Hematopoietic multipotent progenitor cell treated with erythropoietin and hydrocortisone succinate and interleukin-3 and kit ligand, for 17 days (in vitro differentiated cells): ENCODE measurements around the gene ANKRD49.

Source experiments
- DNase-seq: peaks from one replicate; pipeline ENCODE4 v3.0.0-alpha.2; 2015; ENCODE audit warnings: low spot score

ANKRD49 gene

DNA sequence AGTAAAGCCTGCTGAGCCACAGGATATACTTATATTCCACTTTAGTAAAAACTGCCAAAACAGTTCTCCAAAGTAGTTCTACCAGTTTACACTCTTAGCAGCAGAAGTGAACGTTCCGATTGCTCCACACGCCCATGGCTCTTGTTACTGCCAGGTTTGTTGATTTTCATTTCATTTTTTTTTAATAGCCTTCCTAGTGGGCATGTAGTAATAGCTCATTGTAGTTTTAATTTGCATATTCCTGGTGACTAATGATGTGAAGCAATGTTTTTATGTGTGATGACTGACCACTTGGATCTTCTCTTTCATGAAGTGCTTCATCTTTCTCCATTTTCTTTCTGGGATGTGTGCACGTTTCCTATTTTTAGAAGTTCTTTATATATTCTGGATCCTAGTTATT lies 13.7 kb downstream of the ANKRD49 start:
- DNase-seq, result no peak

DNA sequence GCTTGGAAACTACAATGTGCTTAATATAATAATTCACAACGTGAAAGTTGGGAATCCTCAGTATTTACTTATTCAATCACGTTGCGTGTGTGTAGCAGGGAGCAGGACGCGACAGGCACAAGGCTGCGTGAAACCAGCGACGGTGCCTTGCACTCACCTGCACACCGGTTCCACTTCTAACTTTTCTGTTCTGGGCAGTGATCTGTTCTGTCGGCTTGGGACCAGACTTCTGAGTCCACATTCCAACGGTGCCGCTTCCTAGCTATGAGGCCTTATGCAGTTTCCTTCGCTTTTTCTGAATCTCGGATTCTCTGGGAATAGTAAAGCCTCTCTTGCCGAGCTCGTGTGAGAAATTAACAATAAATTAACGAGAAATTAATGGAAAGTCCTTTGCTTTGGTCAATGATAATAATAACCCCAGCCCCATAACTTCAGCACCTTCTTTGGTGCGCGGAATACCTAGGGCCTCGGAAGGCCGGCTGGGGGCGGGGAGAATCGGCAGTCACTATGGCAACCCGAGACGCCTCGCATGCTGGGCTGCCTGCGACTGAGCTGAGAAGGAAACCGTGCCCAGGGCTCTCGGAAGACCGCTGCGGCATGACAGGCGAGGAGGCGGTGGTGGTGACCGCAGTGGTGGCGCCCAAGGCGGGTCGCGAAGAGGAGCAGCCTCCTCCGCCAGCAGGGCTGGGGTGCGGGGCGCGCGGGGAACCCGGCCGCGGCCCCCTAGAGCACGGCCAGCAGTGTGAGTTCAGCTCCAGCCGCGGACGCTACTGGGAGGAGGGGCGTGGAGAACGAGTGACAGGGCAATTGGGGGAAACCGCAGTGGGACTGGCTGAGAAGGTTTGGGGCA lies 18.4 kb downstream of the ANKRD49 start, which contains the start of gene C11orf97:
Gene C11orf97 (plus strand): TSS at position 530 of the 850 bp plus-strand sequence. CDS start 68 bp downstream, at position 598.
- DNase-seq, result no peak

DNA sequence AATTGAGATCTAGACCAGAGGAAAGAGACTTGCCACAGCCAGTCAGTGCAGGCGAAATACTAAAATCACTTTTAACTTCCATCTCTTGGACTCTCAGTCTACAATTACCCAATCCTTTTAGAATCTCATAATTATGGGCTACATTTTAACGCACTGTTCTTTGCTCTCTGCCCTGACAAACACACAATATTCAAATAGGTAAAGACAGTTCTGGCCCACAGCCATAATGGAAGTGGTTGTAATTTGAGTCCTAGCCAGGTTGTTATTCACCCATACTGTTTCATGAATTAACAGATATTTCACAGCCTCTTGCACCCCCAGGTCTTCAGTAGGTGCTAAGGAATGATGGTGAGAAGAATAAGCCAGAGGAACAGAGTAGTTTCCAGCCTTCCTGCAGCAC lies 19.3 kb downstream of the ANKRD49 start:
- DNase-seq, result no peak

DNA sequence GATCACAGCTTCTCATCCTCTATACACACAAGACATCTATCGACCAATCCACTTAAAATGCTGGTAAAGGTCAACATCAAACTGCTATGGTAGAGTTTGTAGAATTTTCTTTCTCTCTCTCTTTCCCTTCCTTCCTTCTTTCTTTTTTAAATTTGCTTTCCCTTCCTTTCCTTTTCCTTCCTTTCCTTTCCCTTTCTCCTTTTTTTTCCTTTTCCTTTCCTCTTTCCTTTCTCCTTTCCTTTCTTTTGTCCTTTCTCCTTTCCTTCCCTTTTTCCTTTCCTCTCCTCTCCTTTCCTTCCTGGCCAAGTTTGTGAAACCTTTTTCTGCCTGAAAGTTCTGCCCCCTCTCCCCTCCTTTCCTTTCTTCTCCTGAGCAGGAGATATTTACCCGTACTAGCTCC lies 21.6 kb downstream of the ANKRD49 start:
- DNase-seq, result no peak

DNA sequence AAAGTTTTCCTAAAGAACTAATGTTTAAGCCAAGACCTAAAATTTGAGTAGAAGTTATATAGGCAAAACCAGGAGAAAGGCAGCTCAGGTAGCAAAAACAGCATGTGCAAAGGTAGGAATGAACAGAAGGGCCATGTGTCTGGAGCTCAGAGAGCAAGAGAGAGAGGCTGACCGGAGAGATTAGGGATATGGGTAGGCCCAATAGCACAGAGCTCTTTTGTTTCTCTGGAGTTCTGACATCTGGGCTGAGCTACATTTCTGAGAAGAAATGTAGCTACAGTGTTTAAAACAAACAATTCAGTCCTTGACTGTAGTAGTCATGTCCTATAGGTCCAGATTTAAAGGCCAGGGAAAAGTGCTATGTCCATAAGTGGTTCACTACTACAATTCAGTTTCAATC lies 22.9 kb downstream of the ANKRD49 start:
- DNase-seq, result no peak

DNA sequence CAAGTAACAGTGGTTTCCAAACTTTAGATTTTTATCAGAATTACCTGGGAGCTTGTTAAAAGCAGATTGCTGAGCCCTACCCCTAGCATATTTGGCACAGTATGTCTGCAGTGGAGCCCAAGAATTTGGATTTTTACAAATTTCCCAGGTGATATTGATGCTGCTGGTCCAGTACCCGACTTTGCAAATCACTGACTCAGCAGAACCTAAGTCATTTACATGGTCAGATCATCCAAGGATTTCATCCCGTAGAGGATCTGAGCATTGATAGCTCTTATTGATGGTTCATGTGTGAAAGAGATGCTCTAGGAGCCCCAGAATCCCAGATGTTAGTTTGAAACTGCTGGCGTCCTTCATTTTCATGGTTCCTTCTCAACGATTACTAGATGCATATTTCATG lies 24.5 kb downstream of the ANKRD49 start:
- no peak for DNase-seq

DNA sequence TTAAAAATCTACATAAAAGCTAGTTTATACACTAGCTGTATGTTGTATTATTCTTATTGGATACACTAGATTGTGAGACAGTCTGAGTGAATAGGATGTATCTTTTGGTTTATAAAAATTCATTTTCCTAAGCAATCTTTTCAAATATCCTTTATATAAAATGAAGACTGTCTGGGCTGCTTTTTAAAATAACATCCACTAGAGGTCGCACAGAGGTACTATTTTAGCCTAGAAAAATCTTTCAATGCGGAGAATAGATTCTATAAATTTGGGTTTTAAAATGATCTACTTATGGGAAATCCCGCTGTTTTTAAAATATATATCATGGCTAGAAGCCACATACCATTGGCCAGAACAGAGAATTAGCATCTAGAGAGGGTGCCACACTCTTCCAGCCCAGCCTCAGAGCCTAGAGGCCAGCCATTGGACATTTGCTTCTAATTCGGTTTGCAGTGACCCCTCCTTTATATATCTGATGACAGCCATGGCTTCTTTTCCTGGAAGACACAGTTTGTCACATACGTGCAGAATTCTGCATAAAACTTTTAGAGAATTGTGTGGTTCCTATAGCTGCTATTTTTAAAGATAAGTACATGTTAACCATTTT lies 25.8 kb downstream of the ANKRD49 start:
- DNase-seq, result peak; percentile 21

DNA sequence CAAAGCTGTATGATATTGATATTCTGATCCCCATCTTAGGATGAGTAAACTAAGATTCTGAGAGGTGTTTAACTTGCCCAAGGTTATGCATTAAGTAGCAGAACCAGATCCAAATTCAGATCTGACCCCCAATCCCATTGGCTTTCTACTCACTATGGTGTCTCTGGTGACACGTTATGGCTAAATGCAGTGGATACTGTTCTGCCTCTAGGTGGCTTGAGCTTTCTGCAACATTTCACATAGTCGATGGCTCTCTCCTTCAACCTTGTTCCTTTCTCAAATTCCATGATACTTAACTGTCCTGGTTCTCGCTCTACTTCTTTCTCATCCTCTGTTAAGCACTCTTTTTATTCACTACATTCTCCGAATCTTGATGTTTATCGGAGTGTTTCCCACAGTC lies 27.9 kb downstream of the ANKRD49 start:
- no peak for DNase-seq

DNA sequence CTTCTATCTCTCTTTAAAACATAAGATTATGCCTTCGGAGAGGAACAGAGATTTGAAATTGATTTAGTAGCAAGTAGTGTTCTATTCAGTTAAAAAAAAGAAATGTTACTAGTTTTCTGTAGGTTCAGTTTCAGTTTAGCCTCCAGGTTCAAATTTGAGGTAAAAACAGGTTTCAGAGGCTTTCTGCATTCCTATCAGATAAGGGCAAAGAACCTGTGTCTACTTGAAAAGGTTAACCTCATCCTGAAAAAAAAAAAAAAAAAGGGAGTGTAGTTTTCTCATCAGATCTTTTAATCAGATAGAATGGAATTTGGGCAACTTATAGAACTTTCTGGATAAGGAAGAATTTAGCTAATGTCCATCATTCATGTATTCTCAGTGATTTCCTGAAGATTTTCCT lies 30.6 kb downstream of the ANKRD49 start:
- no peak for DNase-seq

DNA sequence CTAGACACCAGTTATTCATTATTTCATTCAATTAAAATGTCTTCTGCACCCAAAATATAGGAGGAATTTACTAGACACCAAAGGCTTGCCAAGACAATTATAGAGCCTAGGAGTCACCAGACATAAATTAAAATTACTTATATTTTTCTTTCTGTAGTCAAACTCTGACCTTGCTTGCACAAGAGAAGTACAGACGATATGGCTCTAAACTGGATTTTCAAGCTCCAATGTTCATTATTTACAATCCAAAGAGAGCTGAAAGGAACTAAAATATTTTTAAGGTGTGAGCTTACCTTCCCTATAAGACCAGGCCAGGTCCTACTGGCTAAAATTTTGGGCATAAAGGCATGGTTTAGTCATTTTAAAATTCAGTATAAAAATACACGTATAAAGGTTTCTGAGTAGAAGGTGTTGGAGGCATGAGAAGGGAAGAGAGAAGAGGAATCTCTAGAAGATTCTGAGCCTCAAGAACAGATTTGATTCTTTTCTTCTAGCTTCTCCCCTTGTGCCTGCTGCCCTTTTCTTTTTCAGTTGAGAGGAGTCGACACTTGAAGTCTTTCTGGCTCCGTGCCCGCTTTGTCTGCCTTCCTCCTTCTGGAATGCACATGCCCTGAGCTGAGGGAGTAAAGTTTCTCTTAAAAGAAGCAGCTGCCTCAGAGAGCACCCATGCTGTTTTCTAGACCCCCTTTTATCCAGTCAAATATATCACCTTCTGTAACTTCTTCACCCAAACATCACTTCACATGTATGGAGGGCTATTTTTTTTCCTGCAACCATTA lies 32.0 kb downstream of the ANKRD49 start:
- no peak for DNase-seq

DNA sequence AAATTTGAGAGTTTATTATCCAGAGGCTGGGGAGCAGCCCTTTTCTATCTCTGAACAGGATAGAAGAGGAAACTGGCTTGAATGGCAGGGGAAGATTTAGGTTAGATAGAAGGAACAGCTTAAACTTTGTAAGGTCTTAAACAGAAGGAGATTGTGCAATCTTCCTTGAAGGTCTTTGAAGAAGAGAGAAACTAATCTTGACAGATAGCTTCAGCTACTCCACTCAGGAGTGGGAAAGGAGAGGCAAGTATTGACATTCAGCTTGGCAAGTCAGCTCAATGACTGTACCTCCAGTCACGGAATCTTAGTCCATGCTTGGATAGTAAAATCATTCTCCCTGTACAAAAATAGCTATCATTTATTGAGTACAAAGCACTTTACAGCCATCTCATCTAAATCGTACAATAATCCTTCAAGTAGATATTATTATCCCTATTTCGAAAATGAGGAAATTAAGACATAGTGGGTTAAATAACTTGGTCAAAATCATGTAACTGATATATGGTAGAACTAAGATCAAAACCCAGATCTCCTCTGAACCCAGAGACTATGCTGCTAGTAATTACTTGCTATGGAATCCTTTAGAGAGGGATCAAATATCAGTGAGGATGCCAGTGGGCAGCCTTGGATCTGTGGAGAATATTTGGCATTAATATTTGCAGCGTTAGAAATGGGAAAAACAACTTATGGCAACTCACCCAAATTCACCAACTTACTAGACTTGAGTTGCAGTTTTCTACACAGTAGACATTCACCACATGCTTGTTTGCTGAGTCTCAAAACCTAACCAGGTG lies 33.1 kb downstream of the ANKRD49 start:
- no peak for DNase-seq

DNA sequence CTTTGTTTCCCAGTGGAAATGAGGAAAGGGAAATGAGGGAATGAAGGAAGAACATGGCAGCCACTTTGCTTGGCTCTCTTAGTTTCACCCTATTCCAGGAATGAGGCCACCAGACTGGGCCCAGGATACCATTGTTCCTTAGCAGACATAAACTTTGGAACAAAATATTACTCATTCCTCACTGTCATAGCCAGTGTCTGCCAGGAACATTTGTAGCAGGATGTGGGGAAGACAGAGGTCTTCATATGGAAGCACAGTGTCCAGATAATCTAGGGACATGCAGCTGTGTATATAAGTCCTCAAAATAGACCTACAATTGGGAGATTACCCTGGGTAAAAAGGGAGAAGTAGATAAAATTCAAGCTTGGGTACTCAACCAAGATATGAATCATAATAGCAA lies 34.8 kb downstream of the ANKRD49 start:
- DNase-seq, result no peak

DNA sequence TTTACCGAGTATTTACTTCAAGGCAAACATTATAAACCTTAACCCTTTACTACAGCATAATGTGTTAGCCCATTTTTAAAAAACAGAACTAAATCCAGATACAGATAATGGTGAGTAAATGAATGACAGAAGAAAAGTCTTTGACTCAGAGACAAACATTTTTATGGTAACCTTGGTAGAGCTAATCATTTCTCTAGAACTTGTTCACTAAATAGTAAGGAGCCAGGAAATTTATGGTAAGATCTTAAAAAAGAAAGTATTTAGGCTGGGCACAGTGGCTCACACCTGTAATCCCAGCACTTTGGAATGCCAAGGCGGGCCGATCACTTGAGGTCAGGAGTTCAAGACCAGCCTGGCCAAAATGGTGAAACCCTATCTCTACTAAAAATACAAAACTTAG lies 38.4 kb downstream of the ANKRD49 start:
- no peak for DNase-seq

DNA sequence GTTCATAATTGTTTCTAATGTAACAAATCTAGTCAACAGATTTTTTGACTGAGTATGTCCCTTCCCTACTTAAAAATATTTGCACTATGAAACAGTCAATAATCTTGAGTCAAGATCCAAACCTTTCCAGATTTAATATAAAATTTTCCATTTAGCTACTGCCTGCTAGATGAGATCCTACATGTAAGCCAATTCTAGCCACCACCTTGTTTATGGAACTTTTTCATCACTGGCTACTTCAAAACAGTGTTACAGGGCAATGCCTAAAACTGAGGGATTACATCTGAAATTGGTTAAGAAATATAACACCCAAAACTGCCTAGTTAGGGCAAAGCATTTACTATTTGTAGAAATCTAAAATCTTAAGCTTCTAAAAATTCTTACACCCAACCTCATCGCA lies 39.4 kb downstream of the ANKRD49 start:
- no peak for DNase-seq

DNA sequence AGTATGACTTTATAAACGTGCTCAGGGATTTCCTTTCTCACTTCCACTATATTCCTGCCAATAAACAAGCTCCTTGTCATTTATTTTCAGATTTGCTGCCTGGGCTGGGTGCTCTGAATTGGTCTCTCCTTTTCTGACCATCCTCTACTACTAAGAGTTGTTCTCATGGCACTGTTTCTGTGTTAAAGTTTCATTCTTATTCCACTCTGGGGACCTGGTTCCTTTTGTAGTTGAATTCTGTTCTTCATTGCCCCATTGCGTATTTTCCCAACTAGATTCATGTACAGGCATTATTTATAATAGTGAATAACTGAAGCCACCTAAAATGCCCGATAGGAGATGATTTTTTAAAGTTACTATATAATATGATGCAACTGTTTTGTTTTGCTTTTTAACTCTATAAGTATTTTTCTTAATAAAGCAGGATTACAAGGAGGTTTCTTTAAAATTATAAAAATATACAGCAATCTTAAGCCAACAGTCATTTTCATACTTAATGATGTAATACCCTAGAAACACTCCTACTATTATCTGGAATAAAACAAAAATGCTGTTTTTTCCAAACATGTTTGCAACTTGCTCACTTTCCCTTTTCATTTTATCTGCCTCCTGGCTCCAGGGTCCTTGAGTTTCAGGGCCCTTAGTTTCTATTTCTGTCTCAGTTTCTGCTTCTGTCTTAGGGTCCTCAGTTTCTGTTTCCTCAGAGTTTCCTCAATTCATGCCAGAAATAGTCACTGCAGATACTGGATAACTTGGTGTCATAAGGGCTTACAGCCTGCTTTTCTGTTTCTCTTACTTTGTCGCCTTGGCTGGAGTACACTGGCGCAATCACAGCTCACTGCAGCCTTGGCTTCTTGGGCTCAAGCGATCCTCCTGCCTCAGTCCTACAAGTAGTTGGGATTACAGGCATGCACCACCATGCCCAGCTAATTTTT lies 40.2 kb downstream of the ANKRD49 start:
- DNase-seq, result no peak

DNA sequence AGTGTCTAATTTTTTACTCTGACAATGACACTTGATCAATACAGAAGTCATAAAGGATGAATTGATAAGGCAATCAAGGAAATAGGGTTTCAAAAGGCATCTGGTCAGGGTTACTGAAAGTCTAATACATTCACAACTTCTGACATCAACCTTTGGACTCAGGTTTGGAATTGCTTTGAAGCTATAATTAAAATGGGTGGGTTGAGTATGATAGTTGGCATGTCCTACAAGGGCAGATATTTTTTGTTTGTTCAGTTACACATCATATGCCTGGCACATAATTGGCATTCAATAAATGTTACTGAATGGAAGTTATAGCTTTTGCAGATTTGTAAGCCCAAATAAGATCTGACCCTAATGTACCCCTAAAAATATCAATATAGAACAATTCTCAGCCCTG lies 42.6 kb downstream of the ANKRD49 start:
- no peak for DNase-seq

DNA sequence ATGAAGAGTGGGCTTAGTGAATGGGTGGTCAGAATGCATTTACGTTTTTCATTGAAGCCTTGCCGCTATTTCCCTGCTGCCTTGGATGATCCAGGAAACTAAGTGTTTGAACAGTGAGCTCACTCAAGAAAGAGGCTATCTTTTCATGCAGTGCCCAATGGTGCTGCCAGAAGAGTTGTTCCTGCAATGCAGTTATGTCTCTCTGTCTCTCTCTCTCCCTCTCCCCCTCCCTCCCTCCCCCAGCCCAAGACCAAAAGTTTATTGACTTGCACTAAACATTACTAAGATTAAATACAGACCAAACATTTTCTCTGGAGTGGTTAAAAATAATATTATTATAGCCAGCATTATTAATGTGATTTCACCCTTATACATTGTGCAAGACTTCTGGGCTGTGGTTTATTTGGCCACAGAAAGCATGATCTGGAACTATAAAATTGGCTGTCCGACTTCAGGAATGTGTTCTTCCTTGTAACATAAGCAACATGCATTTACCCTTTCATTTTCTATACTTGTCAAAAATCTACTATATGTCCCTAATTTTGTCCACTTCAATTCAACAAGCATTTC lies 43.3 kb downstream of the ANKRD49 start:
- DNase-seq, result no peak

DNA sequence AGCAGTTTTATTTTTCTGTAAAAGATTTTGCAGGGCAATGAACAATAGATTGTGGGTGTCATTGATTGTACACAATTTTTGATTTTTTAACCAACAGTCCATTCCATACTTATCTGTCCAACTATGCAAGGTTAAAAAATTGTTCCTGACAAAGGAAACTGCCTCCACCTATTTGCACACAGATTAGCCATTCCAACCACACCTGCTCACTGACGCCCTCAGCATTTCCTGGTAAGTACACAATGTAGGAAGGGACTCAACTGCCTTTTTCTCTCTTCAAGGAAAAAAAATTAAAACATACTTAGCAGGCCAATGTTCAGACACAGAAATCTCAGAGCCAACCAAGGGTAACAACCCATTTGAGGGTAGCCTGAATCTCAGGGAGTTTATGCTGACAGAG lies 45.6 kb downstream of the ANKRD49 start:
- DNase-seq, result no peak

DNA sequence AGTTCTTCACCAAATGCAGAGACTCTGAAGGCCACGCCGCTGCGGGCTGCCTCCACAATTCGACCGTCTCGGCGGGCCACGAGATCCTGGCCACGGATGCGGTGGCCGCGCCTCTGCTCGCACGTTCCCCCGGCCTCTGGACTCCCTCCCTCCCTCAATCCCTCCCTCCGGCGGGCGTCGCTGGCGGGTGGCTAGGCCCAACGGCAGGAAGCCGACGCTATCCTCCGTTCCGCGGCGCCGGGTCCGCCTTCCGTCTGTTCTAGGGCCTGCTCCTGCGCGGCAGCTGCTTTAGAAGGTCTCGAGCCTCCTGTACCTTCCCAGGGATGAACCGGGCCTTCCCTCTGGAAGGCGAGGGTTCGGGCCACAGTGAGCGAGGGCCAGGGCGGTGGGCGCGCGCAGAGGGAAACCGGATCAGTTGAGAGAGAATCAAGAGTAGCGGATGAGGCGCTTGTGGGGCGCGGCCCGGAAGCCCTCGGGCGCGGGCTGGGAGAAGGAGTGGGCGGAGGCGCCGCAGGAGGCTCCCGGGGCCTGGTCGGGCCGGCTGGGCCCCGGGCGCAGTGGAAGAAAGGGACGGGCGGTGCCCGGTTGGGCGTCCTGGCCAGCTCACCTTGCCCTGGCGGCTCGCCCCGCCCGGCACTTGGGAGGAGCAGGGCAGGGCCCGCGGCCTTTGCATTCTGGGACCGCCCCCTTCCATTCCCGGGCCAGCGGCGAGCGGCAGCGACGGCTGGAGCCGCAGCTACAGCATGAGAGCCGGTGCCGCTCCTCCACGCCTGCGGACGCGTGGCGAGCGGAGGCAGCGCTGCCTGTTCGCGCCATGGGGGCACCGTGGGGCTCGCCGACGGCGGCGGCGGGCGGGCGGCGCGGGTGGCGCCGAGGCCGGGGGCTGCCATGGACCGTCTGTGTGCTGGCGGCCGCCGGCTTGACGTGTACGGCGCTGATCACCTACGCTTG lies 50.2 kb downstream of the ANKRD49 start, which contains the start of gene FUT4:
Gene FUT4 (plus strand): TSS at position 227 of the 951 bp plus-strand sequence. CDS start 213 bp downstream, at position 440.
- peak; percentile 24 for DNase-seq
